Measurements from ENCODE around the gene WDR90. TPM values are rescaled to one million over a fixed set of nuclear protein-coding genes. Genes with fewer than 3 reads are reported as not detected.
"Not testable (repeated sequence)": the region's sequence is repeated elsewhere in the genome, so short reads cannot be mapped to it uniquely, and the experiment has no call there.

Gene WDR90
- total RNA-seq, 1 donor from 2014 or later = 33.7 TPM

GRCh38 chr16:709566-710499 is 60.7 kb downstream of the WDR90 start:
- H3K27ac Mint-ChIP-seq = no peak overlapping the region
- no peak for TF ChIP-seq CTCF (IDR thresholded peaks at IDR 0.05)
- no peak overlapping the region for H3K4me3 Mint-ChIP-seq
- intact Hi-C loops (cut with micrococcal nuclease) = loop anchor here (5.0 kb wide), 1 partner anchor 167 kb away; no protein-coding TSS in a partner anchor
- no peak for DNase-seq
- ATAC-seq (ENCODE audit: low read depth) = no peak
- H3K27me3 Mint-ChIP-seq = peaks cover 25% of the 10 kb centered on the region
- ChIA-PET CTCF (interaction anchor here (1.2 kb wide), 1 partner anchor 75 kb away, joined by 6 read pairs; no protein-coding TSS in a partner anchor), POLR2A (interaction anchor here (1.2 to 2.0 kb wide), 2 partner anchors 11 to 78 kb away, joined by 3 to 4 read pairs; partner anchors contain the start of gene ANTKMT)
- no peaks in the 10 kb centered on the region for H3K36me3 Mint-ChIP-seq (ENCODE audit: low read depth)
- peaks cover 8% of the 10 kb centered on the region for H3K4me1 Mint-ChIP-seq
- no peaks in the 10 kb centered on the region for H3K9me3 Mint-ChIP-seq

- Mint-ChIP-seq H3K36me3 (ENCODE audit: low read depth) (no peaks in the 10 kb centered on the region), H3K4me3 (no peak overlapping the region), H3K4me1 (peaks cover 8% of the 10 kb centered on the region), H3K27ac (no peak overlapping the region), H3K27me3 (peaks cover 25% of the 10 kb centered on the region), H3K9me3 (no peaks in the 10 kb centered on the region)
- ATAC-seq (ENCODE audit: low read depth) (no peak), DNase-seq (no peak)
- CTCF ChIA-PET = interaction anchor here (1.2 kb wide), 1 partner anchor 74 kb away, joined by 6 read pairs; no protein-coding TSS in a partner anchor
- intact Hi-C loops (cut with micrococcal nuclease) = loop anchor here (1.0 to 5.0 kb wide), 4 partner anchors 31 to 393 kb away; no protein-coding TSS in a partner anchor
- POLR2A ChIA-PET = interaction anchor here (1.2 to 2.0 kb wide), 2 partner anchors 10 to 77 kb away, joined by 3 to 4 read pairs; partner anchors contain the start of gene ANTKMT
- no peak for TF ChIP-seq CTCF (IDR thresholded peaks at IDR 0.05)
Measured at GRCh38 chr16:710500-711075, 61.4 kb downstream of the WDR90 start.

- CTCF ChIA-PET = interaction anchor here (1.2 kb wide), 1 partner anchor 74 kb away, joined by 6 read pairs; no protein-coding TSS in a partner anchor
- TF ChIP-seq CTCF (IDR thresholded peaks at IDR 0.05) = no peak
- peaks cover 11% of the 10 kb centered on the region for H3K4me1 Mint-ChIP-seq
- no peaks in the 10 kb centered on the region for H3K36me3 Mint-ChIP-seq (ENCODE audit: low read depth)
- ATAC-seq (ENCODE audit: low read depth) (no peak), DNase-seq (no peak)
- peaks cover 25% of the 10 kb centered on the region for H3K27me3 Mint-ChIP-seq
- no peak overlapping the region for H3K4me3 Mint-ChIP-seq
- POLR2A ChIA-PET = interaction anchor here (2.0 kb wide), 1 partner anchor 10 kb away, joined by 4 read pairs; the partner anchor contains the start of gene ANTKMT
- H3K27ac Mint-ChIP-seq = no peak overlapping the region
- intact Hi-C loops (cut with micrococcal nuclease) = loop anchor here (1.0 to 5.0 kb wide), 4 partner anchors 30 to 392 kb away; no protein-coding TSS in a partner anchor
- no peaks in the 10 kb centered on the region for H3K9me3 Mint-ChIP-seq
Measured at GRCh38 chr16:711084-711483, 61.9 kb downstream of the WDR90 start.

GRCh38 chr16:711548-712320 is 62.6 kb downstream of the WDR90 start:
- TF ChIP-seq CTCF (IDR thresholded peaks at IDR 0.05) = peak; percentile 69
- H3K4me3 Mint-ChIP-seq = no peak overlapping the region
- DNase-seq (peak; percentile 81), ATAC-seq (ENCODE audit: low read depth) (peak; percentile 71)
- POLR2A ChIA-PET = interaction anchor here (0.7 to 2.0 kb wide), 2 partner anchors 9 kb away, joined by 3 to 4 read pairs; partner anchors contain the start of gene ANTKMT
- H3K4me1 Mint-ChIP-seq = peaks cover 10% of the 10 kb centered on the region
- H3K36me3 Mint-ChIP-seq (ENCODE audit: low read depth) = no peaks in the 10 kb centered on the region
- CTCF ChIA-PET = interaction anchor here (0.9 to 2.6 kb wide), 12 partner anchors 9 to 390 kb away, joined by 3 to 22 read pairs (median 4); partner anchors contain the start of genes ANTKMT, CCDC78, CHTF18 and CIAO3
- H3K27ac Mint-ChIP-seq = no peak overlapping the region
- H3K27me3 Mint-ChIP-seq = peaks cover 25% of the 10 kb centered on the region
- intact Hi-C loops (cut with micrococcal nuclease) = loop anchor here (1.0 to 5.0 kb wide), 4 partner anchors 30 to 392 kb away; no protein-coding TSS in a partner anchor
- H3K9me3 Mint-ChIP-seq = no peaks in the 10 kb centered on the region

GRCh38 chr16:712740-713250 is 63.6 kb downstream of the WDR90 start:
- H3K27ac Mint-ChIP-seq; ATAC-seq (ENCODE audit: low read depth); POLR2A ChIA-PET; H3K4me3 Mint-ChIP-seq; H3K36me3 Mint-ChIP-seq (ENCODE audit: low read depth); H3K9me3 Mint-ChIP-seq; DNase-seq: not testable (repeated sequence)
- intact Hi-C loops (cut with micrococcal nuclease) = loop anchor here (5.0 kb wide), 1 partner anchor 165 kb away; no protein-coding TSS in a partner anchor
- peaks cover 21% of the 10 kb centered on the region for H3K27me3 Mint-ChIP-seq
- CTCF ChIA-PET = interaction anchor here (0.9 to 2.6 kb wide), 12 partner anchors 8 to 389 kb away, joined by 3 to 22 read pairs (median 4); partner anchors contain the start of genes ANTKMT, CCDC78, CHTF18 and CIAO3
- peaks cover 10% of the 10 kb centered on the region for H3K4me1 Mint-ChIP-seq
